CD14-positive monocyte (primary cell): ENCODE results near the gene PRMT5. TPM values are rescaled to one million over a fixed set of nuclear protein-coding genes. Genes with fewer than 3 reads are reported as not detected.

Experiments used
- DNase-seq, 3 donors: peaks; one replicate each; pipeline ENCODE4 v3.0.0-alpha.2; 2011 to 2022
- H2AFZ ChIP-seq: 2 replicates; pipeline ENCODE4 v1.6.0; 2012; ENCODE audit warnings: mild to moderate bottlenecking, low read depth, low read length, inconsistent platforms; ENCODE audit not compliant: insufficient read depth, poor library complexity, severe bottlenecking
- H3K27ac ChIP-seq, 2 donors: 1 replicate in 1 of 2; 2 replicates in 1 of 2; pipeline ENCODE4 v1.5.1; 2012 to 2013; ENCODE audit warnings: low read length in 2 of 2, control low read depth in 1 of 2, inconsistent platforms in 1 of 2, low read depth in 1 of 2, mild to moderate bottlenecking in 1 of 2
- H3K27me3 ChIP-seq, 2 donors: one replicate each; pipeline versions ENCODE4 v1.6.0 to v1.6.1; 2011 to 2013; ENCODE audit warnings: low read length in 2 of 2; ENCODE audit not compliant: control insufficient read depth in 2 of 2, insufficient read depth in 2 of 2
- H3K36me3 ChIP-seq, 2 donors: replicated peaks in 1 of 2; 1 replicate in 1 of 2; 2 replicates in 1 of 2; pipeline versions ENCODE4 v1.5.1 to v1.6.1; 2012 to 2013; ENCODE audit warnings: low read length in 2 of 2, control low read depth in 1 of 2, inconsistent platforms in 1 of 2, mild to moderate bottlenecking in 1 of 2; ENCODE audit not compliant: insufficient read depth in 2 of 2, control insufficient read depth in 1 of 2
- H3K4me1 ChIP-seq, 2 donors: 1 replicate in 1 of 2; 2 replicates in 1 of 2; pipeline versions ENCODE4 v1.5.1 to v1.6.1; 2012 to 2013; ENCODE audit warnings: low read length in 2 of 2, control low read depth in 1 of 2, inconsistent platforms in 1 of 2, mild to moderate bottlenecking in 1 of 2, moderate library complexity in 1 of 2; ENCODE audit not compliant: insufficient read depth in 2 of 2, control insufficient read depth in 1 of 2
- H3K4me2 ChIP-seq: replicated peaks from 2 replicates; pipeline ENCODE3; 2012; ENCODE audit warnings: low read length, moderate library complexity, mild to moderate bottlenecking; ENCODE audit not compliant: poor library complexity, severe bottlenecking; ENCODE audit errors: extremely low read depth
- H3K4me3 ChIP-seq, 3 experiments: fragments of 200-600 bp in 1 of 3; sonication (generic) in 1 of 3; replicated peaks in 1 of 3; 1 replicate in 2 of 3; 2 replicates in 1 of 3; pipeline ENCODE4 v1.5.1; 2011 to 2013; ENCODE audit warnings: low read length in 3 of 3, mild to moderate bottlenecking in 3 of 3, control low read depth in 2 of 3, low read depth in 2 of 3, inconsistent platforms in 1 of 3, moderate library complexity in 1 of 3
- H3K79me2 ChIP-seq: 2 replicates; pipeline ENCODE4 v1.6.0; 2012; ENCODE audit warnings: mild to moderate bottlenecking, control low read depth, inconsistent platforms, low read length, moderate library complexity; ENCODE audit not compliant: insufficient read depth
- H3K9ac ChIP-seq: 2 replicates; pipeline ENCODE4 v1.6.0; 2017; ENCODE audit warnings: low read length, mild to moderate bottlenecking; ENCODE audit not compliant: insufficient read depth, poor library complexity, severe bottlenecking
- H3K9me3 ChIP-seq, 2 donors: replicated peaks in 1 of 2; 1 replicate in 1 of 2; 2 replicates in 1 of 2; pipeline versions ENCODE4 v1.5.1 to v1.6.1; 2012 to 2013; ENCODE audit warnings: low read length in 2 of 2, control low read depth in 1 of 2; ENCODE audit not compliant: control insufficient read depth in 1 of 2, insufficient read depth in 1 of 2
- H4K20me1 ChIP-seq: 2 replicates; pipeline ENCODE4 v1.6.0; 2012; ENCODE audit warnings: mild to moderate bottlenecking, low read length, control low read depth, moderate library complexity; ENCODE audit not compliant: insufficient read depth
- H3K27ac Mint-ChIP-seq, 7 donors: one replicate each; pipeline ENCODE4 v1.8.0; 2020; ENCODE audit warnings: mild to moderate bottlenecking in 7 of 7, mixed read lengths in 7 of 7, moderate library complexity in 6 of 7, inconsistent platforms in 2 of 7
- H3K27me3 Mint-ChIP-seq, 3 donors: one replicate each; pipeline ENCODE4 v1.8.0; 2021 to 2022; ENCODE audit warnings: low read depth in 3 of 3, mild to moderate bottlenecking in 3 of 3, mixed read lengths in 3 of 3, moderate library complexity in 3 of 3, inconsistent platforms in 1 of 3
- H3K36me3 Mint-ChIP-seq, 2 donors: one replicate each; pipeline ENCODE4 v1.8.0; 2020; ENCODE audit warnings: mixed read lengths in 2 of 2, inconsistent platforms in 1 of 2, mild to moderate bottlenecking in 1 of 2
- H3K4me1 Mint-ChIP-seq: one replicate; pipeline ENCODE4 v1.8.0; 2020; ENCODE audit warnings: mild to moderate bottlenecking, mixed read lengths
- H3K4me3 Mint-ChIP-seq, 2 donors: one replicate each; pipeline ENCODE4 v1.8.0; 2020; ENCODE audit warnings: mild to moderate bottlenecking in 2 of 2, mixed read lengths in 2 of 2, moderate library complexity in 1 of 2
- H3K9me3 Mint-ChIP-seq, 7 donors: one replicate each; pipeline ENCODE4 v1.8.0; 2020 to 2022; ENCODE audit warnings: mixed read lengths in 7 of 7, mild to moderate bottlenecking in 6 of 7, moderate library complexity in 6 of 7, inconsistent platforms in 2 of 7
- CTCF ChIP-seq: fragments of 200-600 bp; IDR thresholded peaks from one replicate; pipeline ENCODE4 v1.8.0; 2022; ENCODE audit warnings: antibody characterized with exemption, mild to moderate bottlenecking
- WGBS: methylation state at CpG from one replicate; pipeline ENCODE4 v1.1.5; 2013; ENCODE audit warnings: missing lambda C conversion rate; ENCODE audit not compliant: insufficient coverage; 5-methylcytosine and 5-hydroxymethylcytosine counted together
- intact Hi-C, 2 donors: fragments of 100-400 bp; cut with micrococcal nuclease; formaldehyde crosslinking; loops; one replicate each; pipeline versions ENCODE4 v1.15.0 to v1.15.1; 2023
- polyA plus RNA-seq, 3 donors: library from polyadenylated mRNA; depleted of rRNA in 1 of 3; unstranded in 2 of 3; stranded (reverse) in 1 of 3; fragments of 300-500 nt in 2 of 3; fragments of >200 nt in 1 of 3; fragmentation: Illumina TruSeq in 2 of 3; gene quantifications; 1 replicate in 2 of 3; 2 replicates in 1 of 3; pipeline ENCODE4 v1.2.3, GENCODE V29; 2012 to 2021

Gene PRMT5
- polyA plus RNA-seq, 3 donors: 38.7 to 44.4 (median 44.1) TPM

GRCh38 chr14:22977684-22978486, 48.7 kb upstream of the PRMT5 start:
- H3K9me3 ChIP-seq: peaks cover 0 to 4% of the 10 kb centered on the region in 2 donors
- peaks cover 0 to 5% (median 3%) of the 10 kb centered on the region in 7 donors for H3K9me3 Mint-ChIP-seq
- H3K9ac ChIP-seq: no peak overlapping the region
- H3K4me1 ChIP-seq: peaks cover 20 to 21% of the 10 kb centered on the region in 2 donors
- H3K79me2 ChIP-seq: no peaks in the 10 kb centered on the region
- peaks cover 37 to 47% (median 40%) of the 10 kb centered on the region in 3 donors for H3K27me3 Mint-ChIP-seq
- no peaks in the 10 kb centered on the region for H4K20me1 ChIP-seq
- H3K27me3 ChIP-seq: peaks cover 33 to 57% of the 10 kb centered on the region in 2 donors
- DNase-seq: no peak
- no peak overlapping the region for H3K4me2 ChIP-seq
- H3K4me1 Mint-ChIP-seq: peaks cover 6% of the 10 kb centered on the region
- intact Hi-C loops: no loop called here
- no peak overlapping the region for H2AFZ ChIP-seq
- 77% methylated on average over 5 of the region's 8 CpGs for WGBS
- H3K27ac Mint-ChIP-seq: no peak overlapping the region
- H3K4me3 ChIP-seq: no peak overlapping the region
- no peak overlapping the region for H3K27ac ChIP-seq
- H3K4me3 Mint-ChIP-seq: peak overlapping the region in 1 of 2 donors; percentile 47
- no peaks in the 10 kb centered on the region for H3K36me3 ChIP-seq
- no peak for TF ChIP-seq CTCF
- no peaks in the 10 kb centered on the region for H3K36me3 Mint-ChIP-seq

- no peak overlapping the region for H3K4me3 Mint-ChIP-seq
- peaks cover 37 to 47% (median 40%) of the 10 kb centered on the region in 3 donors for H3K27me3 Mint-ChIP-seq
- Histone ChIP-seq H3K9me3 (peaks cover 0 to 4% of the 10 kb centered on the region in 2 donors), H3K79me2 (no peaks in the 10 kb centered on the region), H3K4me2 (no peak overlapping the region), H3K9ac (no peak overlapping the region), H3K27ac (no peak overlapping the region), H3K4me3 (no peak overlapping the region), H3K36me3 (no peaks in the 10 kb centered on the region), H2AFZ (no peak overlapping the region), H3K27me3 (peaks cover 33 to 57% of the 10 kb centered on the region in 2 donors), H3K4me1 (peaks cover 17 to 18% of the 10 kb centered on the region in 2 donors), H4K20me1 (no peaks in the 10 kb centered on the region)
- TF ChIP-seq CTCF: no peak
- intact Hi-C loops: no loop called here
- H3K4me1 Mint-ChIP-seq: peaks cover 6% of the 10 kb centered on the region
- no peaks in the 10 kb centered on the region for H3K36me3 Mint-ChIP-seq
- no peak for DNase-seq
- H3K9me3 Mint-ChIP-seq: peaks cover 0 to 5% (median 3%) of the 10 kb centered on the region in 7 donors
- no peak overlapping the region for H3K27ac Mint-ChIP-seq
Observed at GRCh38 chr14:22977434-22977683, 48.2 kb upstream of the PRMT5 start.
